ENCODE measurements around the gene ALDH5A1. TPM values are rescaled to one million over a fixed set of nuclear protein-coding genes. Genes with fewer than 3 reads are reported as not detected.
A peak's percentile ranks its signal among the peaks of the same experiment; 100 is the strongest.

ALDH5A1 gene
- total RNA-seq, 4 donors from 2014 or later = 1.5 to 3.4 (median 3.1) TPM

GRCh38 chr6:24520929-24521546, 26.3 kb downstream of the ALDH5A1 start:
- peak; percentile 60 for ATAC-seq
- peak in 1 of 4 experiments; percentile 56 for TF ChIP-seq CTCF (IDR thresholded peaks at IDR 0.05)
- no peak for TF ChIP-seq EP300 (IDR thresholded peaks at IDR 0.05)
- H3K4me1 ChIP-seq = peaks cover 0 to 14% (median 0%) of the 10 kb centered on the region in 3 donors
- no peaks in the 10 kb centered on the region for H3K9me3 ChIP-seq
- no peak overlapping the region for H3K27ac ChIP-seq
- WGBS, 2 donors (ENCODE audit: low coverage in 1 of 2) = 36 to 50% methylated on average over 2 to 6 of the region's 6 CpGs
- H3K36me3 ChIP-seq = peaks cover 0 to 9% of the 10 kb centered on the region in 2 donors
- H3K4me3 ChIP-seq = no peak overlapping the region
- no peaks in the 10 kb centered on the region for H3K27me3 ChIP-seq

- H3K27me3 ChIP-seq = no peaks in the 10 kb centered on the region
- peaks cover 0 to 9% of the 10 kb centered on the region in 2 donors for H3K36me3 ChIP-seq
- no peak overlapping the region for H3K4me3 ChIP-seq
- H3K27ac ChIP-seq = no peak overlapping the region
- peaks cover 0 to 9% (median 0%) of the 10 kb centered on the region in 3 donors for H3K4me1 ChIP-seq
- no peaks in the 10 kb centered on the region for H3K9me3 ChIP-seq
- no peak for ATAC-seq
- no peak for TF ChIP-seq POLR2A (IDR thresholded peaks at IDR 0.05)
- no peak for TF ChIP-seq CTCF (IDR thresholded peaks at IDR 0.05)
- no peak for TF ChIP-seq POLR2AphosphoS5 (IDR thresholded peaks at IDR 0.05)
- TF ChIP-seq EP300 (IDR thresholded peaks at IDR 0.05) = no peak
- 56 to 78% methylated on average over 4 to 9 of the region's 13 CpGs for WGBS, 2 donors (ENCODE audit: low coverage in 1 of 2)
Measured at GRCh38 chr6:24522228-24523176, 27.7 kb downstream of the ALDH5A1 start.

GRCh38 chr6:24524329-24524728, 29.6 kb downstream of the ALDH5A1 start:
- Histone ChIP-seq H3K36me3 (peaks cover 0 to 20% of the 10 kb centered on the region in 2 donors), H3K4me3 (no peak overlapping the region), H3K4me1 (no peaks in the 10 kb centered on the region), H3K27me3 (no peaks in the 10 kb centered on the region), H3K27ac (no peak overlapping the region), H3K9me3 (no peaks in the 10 kb centered on the region)
- TF ChIP-seq POLR2A (IDR thresholded peaks at IDR 0.05) (no peak), POLR2AphosphoS5 (IDR thresholded peaks at IDR 0.05) (no peak), CTCF (IDR thresholded peaks at IDR 0.05) (no peak), EP300 (IDR thresholded peaks at IDR 0.05) (no peak)
- no peak for ATAC-seq
- 82 to 88% methylated on average over 2 to 3 of the region's 3 CpGs for WGBS, 2 donors (ENCODE audit: low coverage in 1 of 2)

GRCh38 chr6:24524805-24525204, 30.0 kb downstream of the ALDH5A1 start:
- TF ChIP-seq CTCF (IDR thresholded peaks at IDR 0.05) = no peak
- no peak for TF ChIP-seq POLR2AphosphoS5 (IDR thresholded peaks at IDR 0.05)
- no peak for TF ChIP-seq EP300 (IDR thresholded peaks at IDR 0.05)
- TF ChIP-seq POLR2A (IDR thresholded peaks at IDR 0.05) = no peak
- Histone ChIP-seq H3K4me1 (no peaks in the 10 kb centered on the region), H3K27me3 (no peaks in the 10 kb centered on the region), H3K9me3 (no peaks in the 10 kb centered on the region), H3K36me3 (peaks cover 0 to 21% of the 10 kb centered on the region in 2 donors), H3K4me3 (no peak overlapping the region), H3K27ac (no peak overlapping the region)
- no peak for ATAC-seq
- WGBS, 2 donors (ENCODE audit: low coverage in 1 of 2) = 10 to 48% methylated on average over 2 to 5 of the region's 5 CpGs

Data from gastroesophageal sphincter (tissue), 4 donors.